Kidney (tissue), 14 donors: ENCODE measurements around the gene WNT7A. TPM values are rescaled to one million over a fixed set of nuclear protein-coding genes. Genes with fewer than 3 reads are reported as not detected.

Experiments used
- DNase-seq, 5 donors: peaks; one replicate each; pipeline ENCODE4 v3.0.0-alpha.2; 2013 to 2020
- FAIRE-seq: peaks from 2 replicates; lab custom pipeline; 2012; peaks lifted over from hg19 to GRCh38; lab: Jason Lieb, UNC
- H3K27ac ChIP-seq, 2 donors: one replicate each; pipeline ENCODE4 v1.7.0; 2013; ENCODE audit warnings: low read depth in 2 of 2, low read length in 2 of 2, inconsistent platforms in 1 of 2
- H3K27me3 ChIP-seq: one replicate; pipeline ENCODE4 v1.7.1; 2013; ENCODE audit warnings: low read length, inconsistent platforms; ENCODE audit not compliant: control insufficient read depth, insufficient read depth
- H3K36me3 ChIP-seq, 3 donors: one replicate each; pipeline versions ENCODE4 v1.7.0 to v1.7.1; 2013; ENCODE audit warnings: low read length in 3 of 3, control low read depth in 1 of 3, inconsistent platforms in 1 of 3; ENCODE audit not compliant: insufficient read depth in 3 of 3, control insufficient read depth in 2 of 3
- H3K4me1 ChIP-seq, 3 donors: one replicate each; pipeline versions ENCODE4 v1.7.0 to v1.7.1; 2013; ENCODE audit warnings: low read length in 3 of 3, inconsistent platforms in 1 of 3, low read depth in 1 of 3; ENCODE audit not compliant: control insufficient read depth in 2 of 3, insufficient read depth in 2 of 3
- H3K4me3 ChIP-seq, 3 donors: one replicate each; pipeline versions ENCODE4 v1.7.0 to v1.8.1; 2013; ENCODE audit warnings: low read length in 3 of 3, control low read depth in 1 of 3, inconsistent platforms in 1 of 3
- H3K9ac ChIP-seq, 3 donors: one replicate each; pipeline versions ENCODE4 v1.7.0 to v1.7.1; 2013; ENCODE audit warnings: low read length in 3 of 3, control low read depth in 1 of 3, inconsistent platforms in 1 of 3
- H3K9me3 ChIP-seq, 3 donors: one replicate each; pipeline versions ENCODE4 v1.7.0 to v1.7.1; 2013; ENCODE audit warnings: low read length in 3 of 3, control low read depth in 1 of 3, inconsistent platforms in 1 of 3; ENCODE audit not compliant: control insufficient read depth in 2 of 3, insufficient read depth in 1 of 3
- CTCF ChIP-seq: IDR thresholded peaks from 3 replicates; pipeline ENCODE4 v1.5.1; 2012; ENCODE audit warnings: mild to moderate bottlenecking, moderate library complexity, borderline replicate concordance; ENCODE audit not compliant: insufficient read depth; ENCODE audit errors: extremely low read depth
- intact Hi-C: fragments of 100-400 bp; cut with DNase I; formaldehyde crosslinking; loops from one replicate; pipeline ENCODE4 v1.11.1; 2022
- polyA plus RNA-seq: library from polyadenylated mRNA; stranded (reverse); fragments of 350-450 nt; fragmentation: Illumina TruSeq; extraction: RNeasy Lipid Tissue Mini Kit (QIAGEN cat#74804); gene quantifications from one replicate; pipeline ENCODE4 v1.2.3, GENCODE V29; 2014; ENCODE audit warnings: low read depth, low replicate concordance; ENCODE audit not compliant: insufficient read depth
- total RNA-seq: library from RNA; stranded (reverse); fragmentation: NEBNext Ultra II Directional; extraction: Animal tissue kit (Norgen Biotek cat#: 25700); gene quantifications from one replicate; pipeline ENCODE4 v1.2.1, GENCODE V29; 2021
- donor health status: control.
- donor health status: control.
- donor health status: control.
- donor health status: control.
- donor health status: control.
- donor health status: DM: yes; HTN: yes; CAD: no.
- donor health status: Normal renal cell carcinoma (clear cell type).

WNT7A gene
- total and polyA plus RNA-seq, 2 donors from 2014 or later: 0.13 to 3.3 TPM

- peaks cover 0 to 3% (median 0%) of the 10 kb centered on the region in 3 donors for H3K9me3 ChIP-seq
- TF ChIP-seq CTCF: no peak
- no peak overlapping the region for H3K4me3 ChIP-seq
- FAIRE-seq: no peak
- DNase-seq: no peak
- no peak overlapping the region for H3K9ac ChIP-seq
- H3K27ac ChIP-seq: no peak overlapping the region
- H3K27me3 ChIP-seq: no peaks in the 10 kb centered on the region
- no peaks in the 10 kb centered on the region for H3K4me1 ChIP-seq
- intact Hi-C loops: no loop called here
- no peaks in the 10 kb centered on the region for H3K36me3 ChIP-seq
These were observed 57.8 kb downstream of the WNT7A start for GRCh38 chr3:13822042-13822441.

DNA sequence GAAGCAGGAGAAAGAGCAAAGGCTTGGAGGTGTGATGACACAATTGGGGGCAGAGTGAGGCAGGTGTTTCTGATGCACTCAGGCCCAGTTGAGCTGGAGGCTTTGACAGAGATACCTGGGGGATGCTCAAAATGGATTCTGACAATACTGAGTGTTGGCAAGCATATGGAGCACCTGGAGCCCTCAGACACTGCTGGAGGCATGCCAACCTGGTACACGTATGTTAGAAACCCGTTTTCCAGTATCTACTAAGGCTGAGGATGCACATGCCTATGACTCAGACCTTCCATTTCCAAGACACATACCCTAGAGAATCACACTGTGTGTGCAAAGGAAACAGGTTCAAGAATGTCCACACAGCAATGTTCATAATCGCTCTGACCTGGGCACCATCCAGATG is 58.7 kb downstream of the WNT7A start:
- Histone ChIP-seq H3K27me3 (no peaks in the 10 kb centered on the region), H3K9me3 (peaks cover 0 to 9% (median 4%) of the 10 kb centered on the region in 3 donors), H3K36me3 (no peaks in the 10 kb centered on the region), H3K4me1 (no peaks in the 10 kb centered on the region), H3K27ac (no peak overlapping the region), H3K4me3 (no peak overlapping the region), H3K9ac (no peak overlapping the region)
- TF ChIP-seq CTCF: no peak
- FAIRE-seq (no peak), DNase-seq (no peak)
- intact Hi-C loops: no loop called here

- peaks cover 0 to 29% (median 22%) of the 10 kb centered on the region in 3 donors for H3K9me3 ChIP-seq
- TF ChIP-seq CTCF: no peak
- H3K4me3 ChIP-seq: no peak overlapping the region
- no peak for FAIRE-seq
- no peaks in the 10 kb centered on the region for H3K36me3 ChIP-seq
- H3K27me3 ChIP-seq: no peaks in the 10 kb centered on the region
- no peaks in the 10 kb centered on the region for H3K4me1 ChIP-seq
- H3K27ac ChIP-seq: no peak overlapping the region
- H3K9ac ChIP-seq: no peak overlapping the region
- DNase-seq: no peak
- intact Hi-C loops: no loop called here
These were observed 61.0 kb downstream of the WNT7A start for GRCh38 chr3:13818919-13819318.

DNA sequence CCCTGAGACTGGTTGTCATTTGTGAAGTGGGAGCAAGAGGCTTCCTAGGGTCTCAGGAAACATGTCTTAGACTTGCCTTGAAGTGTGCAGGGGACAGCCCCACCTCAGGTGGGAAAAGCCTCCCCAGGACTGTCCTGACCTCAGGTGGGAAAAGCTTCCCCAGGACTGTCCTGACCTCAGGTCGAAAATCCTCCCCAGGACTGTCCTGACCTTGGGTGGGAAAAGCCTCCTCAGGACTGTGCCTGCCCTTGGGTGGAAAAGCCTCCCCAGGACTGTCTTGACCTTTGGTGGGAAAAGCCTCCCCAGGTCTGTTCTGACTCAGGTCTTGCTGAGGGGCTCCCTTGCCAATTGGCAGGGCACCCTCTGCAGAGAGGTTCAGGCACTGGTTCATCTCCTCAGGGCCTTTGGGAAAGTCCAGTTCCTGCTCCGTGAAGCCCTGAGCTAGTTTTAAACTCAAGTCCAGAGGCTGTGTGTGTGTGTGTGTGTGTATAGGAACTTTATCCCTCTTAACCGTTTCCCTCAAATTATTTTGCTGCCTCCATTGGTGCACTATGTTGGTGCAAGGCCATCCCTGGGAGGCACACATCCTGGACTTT is 64.7 kb downstream of the WNT7A start:
- no peak for FAIRE-seq

More for the DNA sequence above, 64.7 kb downstream of the WNT7A start:
- H3K4me3 ChIP-seq: no peak overlapping the region
- no peak overlapping the region for H3K27ac ChIP-seq
- H3K27me3 ChIP-seq: no peaks in the 10 kb centered on the region
- H3K36me3 ChIP-seq: no peaks in the 10 kb centered on the region
- intact Hi-C loops: no loop called here
- peaks cover 0 to 39% (median 27%) of the 10 kb centered on the region in 3 donors for H3K9me3 ChIP-seq
- DNase-seq: no peak
- TF ChIP-seq CTCF: no peak
- no peak overlapping the region for H3K9ac ChIP-seq
- no peaks in the 10 kb centered on the region for H3K4me1 ChIP-seq
